Right cardiac atrium (tissue), 5 donors: Measurements from ENCODE around the gene USHBP1. TPM values are rescaled to one million over a fixed set of nuclear protein-coding genes. Genes with fewer than 3 reads are reported as not detected.

Source experiments
- ATAC-seq, 2 donors: fragments of 200-7000 bp; cut with Tn5 transposase; one replicate each; pipeline versions ENCODE4 v1.8.0 to v1.9.1; 2020; ENCODE audit warnings: moderate library complexity in 2 of 2, mild to moderate bottlenecking in 1 of 2
- DNase-seq, 3 donors: peaks; one replicate each; pipeline ENCODE4 v3.0.0-alpha.2; 2020
- H3K27ac ChIP-seq: one replicate; pipeline ENCODE4 v1.5.1; 2013; ENCODE audit warnings: mild to moderate bottlenecking, low read length, control low read depth, moderate library complexity
- H3K27me3 ChIP-seq: one replicate; pipeline ENCODE4 v1.6.1; 2013; ENCODE audit not compliant: control insufficient read depth, insufficient read depth
- H3K4me1 ChIP-seq: one replicate; pipeline ENCODE4 v1.6.1; 2013; ENCODE audit warnings: low read length; ENCODE audit not compliant: control insufficient read depth, insufficient read depth
- H3K4me3 ChIP-seq: one replicate; pipeline ENCODE4 v1.5.1; 2013; ENCODE audit warnings: low read length, control low read depth
- H3K9me3 ChIP-seq: one replicate; pipeline ENCODE4 v1.6.1; 2013; ENCODE audit warnings: low read length; ENCODE audit not compliant: control insufficient read depth
- WGBS: extraction: QIAGEN DNeasy Blood & Tissue Kit; methylation state at CpG from one replicate; pipeline ENCODE4 v1.1.7; 2013; 5-methylcytosine and 5-hydroxymethylcytosine counted together
- intact Hi-C, 4 donors: fragments of 100-400 bp; cut with DNase I; formaldehyde crosslinking; loops; one replicate each; pipeline versions ENCODE4 v1.11.0 to v1.14.0; 2022 to 2023
- polyA plus RNA-seq: library from polyadenylated mRNA; stranded (reverse); fragments of 200-250 nt; gene quantifications from one replicate; pipeline ENCODE4 v1.2.3, GENCODE V29; 2013
- total RNA-seq, 4 donors: library from RNA; stranded (reverse); fragmentation: NEBNext Ultra II Directional; extraction: Animal tissue kit (Norgen Biotek cat#: 25700); gene quantifications; one replicate each; pipeline ENCODE4 v1.2.1, GENCODE V29; 2021
- donor health status: healthy with polysubstance abuse.
- donor health status: DM: no; HTN: yes; CAD: no.
- donor health status: DM: no; HTN: no; CAD: no.
- donor health status: DM: no; HTN: yes; CAD: no; lungs with severe emphysema.
- donor health status: DM: yes; HTN: yes; CAD: no.

The USHBP1 gene
- total and polyA plus RNA-seq, 5 donors, result 2.7 to 10.1 (median 3.5) TPM

DNA sequence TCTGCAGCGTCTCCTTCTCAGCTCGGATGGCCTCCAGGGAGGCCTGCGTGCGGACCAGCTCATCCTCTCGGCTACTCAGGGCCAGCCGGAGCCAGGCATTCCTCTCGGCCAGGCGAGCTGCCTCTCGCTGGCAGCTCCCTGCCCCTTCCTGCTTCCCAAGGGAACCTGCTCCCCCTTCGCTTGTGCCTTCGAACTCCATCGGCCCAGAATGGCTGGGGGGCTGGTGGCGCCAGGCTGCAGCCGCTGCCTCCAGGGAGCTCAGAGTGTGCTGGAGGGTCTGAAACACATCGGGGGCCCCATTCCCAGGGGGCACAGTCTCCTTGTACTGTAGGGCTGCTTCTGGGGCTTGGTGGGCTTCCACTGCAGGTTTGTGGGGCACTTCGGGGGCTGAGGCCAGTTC, 2.0 kb downstream of the USHBP1 start:
- no peak overlapping the region for H3K27ac ChIP-seq
- H3K27me3 ChIP-seq, result no peaks in the 10 kb centered on the region
- H3K9me3 ChIP-seq, result no peaks in the 10 kb centered on the region
- intact Hi-C loops, result no loop called here
- peak in 1 of 3 donors; percentile 45 for DNase-seq
- H3K4me3 ChIP-seq, result peak overlapping the region; percentile 22
- 49% methylated on average over 16 of the region's 16 CpGs for WGBS
- no peaks in the 10 kb centered on the region for H3K4me1 ChIP-seq
- ATAC-seq, result no peak

- Histone ChIP-seq H3K9me3 (no peaks in the 10 kb centered on the region), H3K4me1 (no peaks in the 10 kb centered on the region), H3K27me3 (no peaks in the 10 kb centered on the region), H3K4me3 (no peak overlapping the region), H3K27ac (no peak overlapping the region)
- intact Hi-C loops, result no loop called here
- WGBS, result 25% methylated on average over 15 of the region's 15 CpGs
- peak; percentile 80 to 91 (median 89) for DNase-seq
- ATAC-seq, result peak; percentile 74 to 81
Measured at GRCh38 chr19:17260842-17261325, 3.7 kb downstream of the USHBP1 start.

DNA sequence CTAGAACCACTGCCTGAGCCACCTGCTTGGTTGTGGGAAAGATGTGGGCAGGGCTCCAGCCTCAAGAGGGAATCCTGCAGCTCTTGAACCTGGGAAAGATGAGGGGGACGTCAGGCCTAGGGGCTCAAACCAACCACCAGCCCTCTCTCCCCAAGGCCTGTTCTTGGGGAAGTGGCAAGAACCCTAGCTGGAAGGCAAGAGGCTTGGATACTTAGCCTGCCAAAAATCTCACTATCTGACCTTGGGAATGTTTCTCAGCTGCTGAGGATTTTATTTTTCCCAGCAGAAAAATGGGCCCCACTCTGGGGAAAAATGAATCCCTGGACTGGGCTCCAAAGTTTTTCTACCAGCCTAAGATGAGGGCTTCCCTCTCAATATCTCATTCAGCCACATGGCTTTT, 4.6 kb downstream of the USHBP1 start:
- H3K4me3 ChIP-seq, result no peak overlapping the region
- intact Hi-C loops, result no loop called here
- H3K27me3 ChIP-seq, result no peaks in the 10 kb centered on the region
- no peaks in the 10 kb centered on the region for H3K9me3 ChIP-seq
- WGBS, result 53% methylated on average over 1 of the region's 1 CpG
- no peaks in the 10 kb centered on the region for H3K4me1 ChIP-seq
- DNase-seq, result peak in 1 of 3 donors; percentile 10
- ATAC-seq, result no peak
- H3K27ac ChIP-seq, result no peak overlapping the region

GRCh38 chr19:17259118-17259780, 5.3 kb downstream of the USHBP1 start:
- no peaks in the 10 kb centered on the region for H3K9me3 ChIP-seq
- H3K4me1 ChIP-seq, result no peaks in the 10 kb centered on the region
- ATAC-seq (no peak), DNase-seq (peak in 1 of 3 donors; percentile 16)
- WGBS, result 91% methylated on average over 9 of the region's 9 CpGs
- H3K27me3 ChIP-seq, result no peaks in the 10 kb centered on the region
- H3K27ac ChIP-seq, result no peak overlapping the region
- H3K4me3 ChIP-seq, result no peak overlapping the region
- intact Hi-C loops, result no loop called here

GRCh38 chr19:17256130-17256529, 8.4 kb downstream of the USHBP1 start:
- Histone ChIP-seq H3K27me3 (no peaks in the 10 kb centered on the region), H3K9me3 (no peaks in the 10 kb centered on the region), H3K4me3 (no peak overlapping the region), H3K27ac (no peak overlapping the region), H3K4me1 (no peaks in the 10 kb centered on the region)
- 85% methylated on average over 3 of the region's 3 CpGs for WGBS
- intact Hi-C loops, result no loop called here
- DNase-seq, result no peak
- ATAC-seq, result no peak

DNA sequence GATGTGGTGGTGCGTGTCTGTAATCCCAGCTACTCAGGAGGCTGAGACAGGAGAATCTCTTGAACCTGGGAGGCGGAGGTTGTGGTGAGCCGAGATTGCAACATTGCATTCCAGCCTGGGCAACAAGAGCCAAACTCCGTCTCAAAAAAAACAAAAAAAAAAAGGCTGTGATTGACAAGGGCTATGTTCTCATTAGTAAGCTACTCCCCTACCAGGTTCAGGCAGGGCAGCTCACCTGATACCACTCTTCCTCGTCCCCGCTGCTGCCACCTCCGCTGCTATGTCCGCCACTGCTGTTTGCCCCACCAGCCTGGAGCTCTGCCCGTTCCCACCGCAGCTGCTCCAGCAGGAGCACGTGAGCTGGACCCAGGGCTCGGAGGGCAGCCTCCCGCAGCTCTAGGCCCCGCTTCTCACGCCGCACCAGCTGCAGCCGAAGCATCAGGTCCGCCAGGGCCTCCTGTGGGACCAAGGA, 9.4 kb downstream of the USHBP1 start:
- DNase-seq, result peak in 1 of 3 donors; percentile 37
- 73% methylated on average over 18 of the region's 18 CpGs for WGBS
- ATAC-seq, result no peak

DNA sequence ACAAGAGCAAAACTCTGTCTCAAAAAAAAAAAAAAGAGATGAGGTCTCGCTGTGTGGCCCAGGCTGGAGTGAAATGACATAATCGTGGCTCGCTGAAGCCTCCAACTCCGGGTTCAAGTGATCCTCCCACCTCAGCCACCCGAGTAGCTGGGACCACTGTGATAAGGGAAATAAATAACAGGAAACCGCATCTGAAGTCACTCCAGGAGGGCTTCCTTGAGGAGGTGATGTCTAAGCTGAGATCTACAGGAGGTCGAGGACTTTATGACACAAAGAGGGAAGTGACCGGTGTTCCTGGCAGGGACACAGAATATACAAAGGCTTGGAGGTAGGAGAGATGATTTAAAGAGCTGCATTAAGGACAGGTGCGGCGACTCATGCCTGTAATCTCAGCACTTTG, 9.9 kb downstream of the USHBP1 start:
- H3K4me1 ChIP-seq, result no peaks in the 10 kb centered on the region
- 78% methylated on average over 10 of the region's 10 CpGs for WGBS
- intact Hi-C loops, result no loop called here

More for the DNA sequence above, 9.4 kb downstream of the USHBP1 start:
- no peak overlapping the region for H3K27ac ChIP-seq
- H3K4me1 ChIP-seq, result no peaks in the 10 kb centered on the region
- no peaks in the 10 kb centered on the region for H3K27me3 ChIP-seq
- no peaks in the 10 kb centered on the region for H3K9me3 ChIP-seq
- intact Hi-C loops, result no loop called here
- H3K4me3 ChIP-seq, result no peak overlapping the region

GRCh38 chr19:17249887-17250548, 14.5 kb downstream of the USHBP1 start:
- 77% methylated on average over 15 of the region's 15 CpGs for WGBS
- Histone ChIP-seq H3K27me3 (no peaks in the 10 kb centered on the region), H3K27ac (no peak overlapping the region), H3K9me3 (no peaks in the 10 kb centered on the region), H3K4me3 (no peak overlapping the region), H3K4me1 (peaks cover 3% of the 10 kb centered on the region)
- intact Hi-C loops, result no loop called here
- no peak for ATAC-seq
- DNase-seq, result peak in 1 of 3 donors; percentile 26

More for the DNA sequence above, 9.9 kb downstream of the USHBP1 start:
- H3K9me3 ChIP-seq, result no peaks in the 10 kb centered on the region
- no peaks in the 10 kb centered on the region for H3K27me3 ChIP-seq
- no peak overlapping the region for H3K4me3 ChIP-seq
- DNase-seq, result peak in 1 of 3 donors; percentile 13
- H3K27ac ChIP-seq, result no peak overlapping the region
- ATAC-seq, result no peak

DNA sequence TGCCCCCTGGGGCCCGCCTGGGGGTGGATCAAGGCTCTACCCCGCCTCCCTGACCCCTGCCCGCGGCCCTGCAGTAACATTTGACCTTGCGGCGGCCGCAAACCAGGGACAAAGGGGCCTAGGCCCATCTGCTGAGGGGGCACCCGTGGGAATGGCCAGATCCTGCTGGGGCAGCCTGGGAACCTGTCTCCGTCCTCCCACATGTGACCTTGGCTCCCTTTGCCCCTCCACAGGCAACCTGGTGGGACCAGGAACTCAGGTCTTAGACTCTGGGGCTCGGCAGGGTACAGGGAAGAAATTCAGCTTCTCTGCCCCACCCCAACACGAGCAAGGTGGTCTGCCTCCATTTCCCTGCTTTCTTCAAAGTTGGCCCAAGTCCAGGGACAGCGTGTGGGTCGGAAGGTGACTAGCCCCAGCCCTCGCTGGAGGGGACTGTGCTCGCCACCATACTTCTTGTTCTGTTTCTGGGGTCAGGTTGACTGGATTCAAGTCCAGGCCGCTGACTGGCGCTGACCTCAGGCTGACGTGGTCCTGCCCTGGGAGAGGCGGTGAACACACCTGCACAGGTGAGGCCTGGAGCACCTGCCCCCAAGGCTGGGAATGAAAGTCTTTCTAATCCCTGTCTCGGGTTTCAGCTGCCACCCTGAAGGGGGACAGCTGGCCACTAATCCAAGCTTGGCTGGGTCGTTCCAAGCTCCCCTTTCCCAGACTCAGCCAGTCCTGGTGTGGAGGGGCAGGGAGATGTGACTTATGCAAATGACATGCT, 16.4 kb downstream of the USHBP1 start:
- Histone ChIP-seq H3K27ac (no peak overlapping the region), H3K27me3 (no peaks in the 10 kb centered on the region), H3K4me3 (no peak overlapping the region), H3K9me3 (no peaks in the 10 kb centered on the region), H3K4me1 (peaks cover 3% of the 10 kb centered on the region)
- no peak for ATAC-seq
- intact Hi-C loops, result no loop called here
- 67% methylated on average over 21 of the region's 21 CpGs for WGBS
- DNase-seq, result no peak

- Histone ChIP-seq H3K27me3 (no peaks in the 10 kb centered on the region), H3K4me1 (peaks cover 3% of the 10 kb centered on the region), H3K9me3 (no peaks in the 10 kb centered on the region), H3K4me3 (peak overlapping the region; percentile 88), H3K27ac (peak overlapping the region; percentile 74)
- 14% methylated on average over 21 of the region's 21 CpGs for WGBS
- intact Hi-C loops, result no loop called here
- ATAC-seq, result peak; percentile 3 to 22
- DNase-seq, result peak; percentile 49 to 85 (median 79)
Measured at GRCh38 chr19:17246681-17247425, 17.7 kb downstream of the USHBP1 start.
